ENCODE results near the gene RELB.

Gene RELB

DNA sequence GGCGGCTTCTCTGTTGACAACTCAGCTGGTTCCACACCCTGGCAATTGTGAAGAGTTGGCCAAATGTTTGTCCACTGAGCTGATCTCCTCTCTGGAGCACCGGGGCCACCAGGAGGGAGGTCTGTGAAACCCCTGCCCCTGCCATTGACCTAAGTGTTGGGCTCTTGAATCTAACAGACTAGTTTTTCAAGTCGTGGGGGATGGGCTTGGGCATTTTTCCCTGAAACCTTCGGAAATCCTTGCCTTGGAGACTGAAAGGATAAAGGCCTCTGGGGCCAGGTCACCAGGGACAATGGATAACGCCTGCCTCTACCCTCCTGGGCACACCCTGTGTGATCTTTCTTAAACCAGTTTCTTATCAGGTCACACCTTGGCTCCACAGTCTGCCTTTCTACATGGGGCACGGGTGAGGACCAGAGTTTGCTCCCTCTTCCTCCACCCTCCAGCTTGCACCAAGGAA is 78.7 kb downstream of the RELB start:
- DNase-seq (ENCODE audit: low read depth): no peak

DNA sequence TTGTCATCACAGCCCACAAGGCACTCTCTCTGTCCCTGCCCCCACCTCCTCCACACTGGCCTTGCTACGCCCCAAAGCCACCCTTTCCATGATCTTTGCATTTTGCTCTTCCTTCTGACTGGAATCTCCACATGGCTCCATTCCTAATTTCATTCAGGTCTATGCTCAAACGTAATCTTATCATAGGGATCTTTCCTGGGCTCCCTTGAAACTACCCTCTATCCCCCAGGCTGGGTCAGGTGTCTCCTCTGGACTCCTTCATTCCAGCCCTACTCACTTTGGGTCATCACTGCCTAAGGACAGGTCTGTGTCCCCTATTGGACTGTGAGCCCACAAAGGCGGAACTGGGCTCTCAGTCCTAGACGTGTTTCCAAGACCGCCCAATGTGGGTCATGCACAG is 80.9 kb downstream of the RELB start:
- DNase-seq (ENCODE audit: low read depth): no peak

DNA sequence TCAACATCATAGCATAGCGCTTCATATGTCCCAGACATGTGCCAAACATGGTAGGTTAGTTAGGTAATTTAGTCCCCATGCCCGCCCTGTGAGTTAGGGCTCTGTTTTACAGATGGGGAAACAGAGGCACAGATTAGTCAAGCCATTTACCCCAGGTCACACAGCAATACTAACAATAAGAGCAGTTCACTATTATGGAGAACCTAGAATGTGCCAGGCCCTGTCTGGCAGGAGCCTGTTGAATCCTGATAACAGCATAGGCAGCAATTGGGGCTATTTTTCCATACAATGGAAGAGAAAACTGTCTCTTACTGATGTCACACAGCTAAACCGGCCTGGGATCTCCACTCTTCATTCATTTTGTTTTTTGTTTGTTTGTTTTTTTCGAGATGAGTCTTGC is 85.2 kb downstream of the RELB start:
- no peak for DNase-seq (ENCODE audit: low read depth)

DNA sequence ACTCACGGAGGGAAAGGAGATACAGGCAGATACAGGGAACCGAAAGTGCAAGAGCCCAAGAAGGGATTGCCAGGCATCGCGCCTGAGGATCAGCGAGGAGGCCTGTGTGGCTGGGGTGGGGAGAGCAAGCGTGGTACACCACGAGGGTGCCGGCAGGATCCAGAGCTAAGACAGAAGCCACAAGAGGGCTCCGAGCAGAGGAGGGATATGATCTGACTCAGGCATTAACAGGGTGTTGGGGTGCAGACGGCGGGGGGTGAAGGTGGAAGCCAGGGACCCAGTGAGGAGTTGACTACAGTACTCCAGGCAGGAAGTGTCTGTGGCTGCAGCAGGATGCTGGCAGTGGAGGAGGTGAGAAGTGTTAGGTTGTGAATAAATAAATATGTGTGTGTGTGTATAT is 86.3 kb downstream of the RELB start:
- DNase-seq (ENCODE audit: low read depth): no peak

Measured in fibroblast of gingiva (primary cell).